SIG-M5 treated with dmso at 0.1 percent for 504 hours (cell line): ENCODE measurements around the gene KCNT2.

ENCODE experiments used
- DNase-seq: peaks from one replicate; lab custom pipeline; 2025; ENCODE audit not compliant: unreplicated experiment; lab: John Stamatoyannopoulos, UW

KCNT2 gene

DNA sequence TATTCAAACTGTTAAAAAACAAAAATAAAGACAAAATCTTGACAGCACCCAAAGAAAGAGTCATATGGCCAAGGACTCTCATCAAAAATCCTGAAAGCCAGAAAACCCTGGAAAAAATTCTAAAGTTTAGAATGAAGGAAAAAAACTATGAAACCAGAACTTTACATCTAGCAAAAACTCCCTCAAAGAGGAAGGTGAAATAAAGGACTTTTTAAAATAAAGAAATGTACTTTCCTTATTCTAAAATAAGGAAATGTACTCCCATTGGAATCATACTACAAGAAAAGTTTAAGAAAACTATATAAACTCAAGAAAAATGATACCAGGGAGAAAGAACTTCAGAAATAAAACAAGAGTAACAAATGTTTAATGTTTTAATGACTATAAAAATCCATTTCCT lies 206.3 kb downstream of the KCNT2 start:
- DNase-seq, result no peak

DNA sequence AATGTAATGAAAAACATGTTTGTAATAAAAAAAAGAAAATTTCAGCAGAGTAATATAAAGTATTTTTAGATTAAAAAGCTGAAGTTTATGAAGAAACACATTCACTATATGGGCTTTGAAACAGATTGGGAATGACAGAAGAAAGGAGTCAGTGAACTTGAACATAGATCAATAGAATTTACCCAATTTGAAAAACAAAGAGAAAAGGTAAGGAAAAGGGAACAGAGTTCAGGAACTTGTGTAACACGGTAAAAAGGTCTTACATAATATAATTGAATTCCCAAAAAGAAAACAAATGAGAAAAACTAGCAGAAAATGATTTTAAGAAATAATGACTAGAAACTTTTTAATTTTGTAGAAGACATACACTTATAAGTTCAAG lies 206.8 kb downstream of the KCNT2 start:
- DNase-seq, result no peak

DNA sequence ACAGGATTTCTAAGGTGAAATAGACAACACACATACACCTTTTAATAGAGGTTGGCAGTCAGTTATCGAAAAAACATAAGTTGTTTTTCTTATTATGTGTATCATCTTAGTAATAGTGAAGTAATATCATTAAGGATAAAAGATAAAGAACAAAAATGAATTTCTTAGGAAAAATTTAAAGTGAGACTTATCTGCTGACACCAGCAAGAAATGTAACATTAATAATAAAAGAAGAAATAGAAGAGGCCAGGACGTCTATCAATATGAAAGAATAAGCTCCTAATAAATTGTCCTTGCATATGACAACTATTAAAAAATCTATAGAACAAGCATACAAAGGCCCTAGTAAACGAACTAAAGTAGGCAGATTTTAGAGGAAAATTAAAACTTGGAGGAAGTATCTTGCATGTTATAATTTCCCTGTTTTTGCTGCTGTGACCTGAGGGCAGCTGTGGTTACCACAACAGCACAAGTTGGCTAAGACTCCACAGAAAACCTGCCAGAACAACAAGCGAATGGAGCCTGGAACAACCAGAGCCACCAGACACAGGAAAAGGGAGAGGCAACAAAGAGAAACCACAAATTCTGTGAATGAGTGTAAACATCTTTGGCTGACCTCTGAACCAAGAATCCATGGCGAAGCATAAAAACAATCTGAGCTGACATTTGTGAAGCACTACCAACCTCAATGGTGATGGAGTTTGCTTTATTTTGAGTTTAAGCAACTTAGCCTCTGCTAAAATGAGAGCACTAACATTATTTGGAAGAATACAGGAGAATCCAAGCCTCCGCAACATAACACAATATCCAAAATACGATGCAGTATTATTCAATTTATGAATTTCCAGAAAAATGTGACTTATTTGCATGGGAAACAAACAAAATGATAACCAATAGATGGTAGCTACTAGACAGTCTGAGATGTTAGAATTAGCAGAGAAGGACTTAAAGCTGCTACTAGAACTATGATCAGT lies 207.5 kb downstream of the KCNT2 start:
- no peak for DNase-seq

DNA sequence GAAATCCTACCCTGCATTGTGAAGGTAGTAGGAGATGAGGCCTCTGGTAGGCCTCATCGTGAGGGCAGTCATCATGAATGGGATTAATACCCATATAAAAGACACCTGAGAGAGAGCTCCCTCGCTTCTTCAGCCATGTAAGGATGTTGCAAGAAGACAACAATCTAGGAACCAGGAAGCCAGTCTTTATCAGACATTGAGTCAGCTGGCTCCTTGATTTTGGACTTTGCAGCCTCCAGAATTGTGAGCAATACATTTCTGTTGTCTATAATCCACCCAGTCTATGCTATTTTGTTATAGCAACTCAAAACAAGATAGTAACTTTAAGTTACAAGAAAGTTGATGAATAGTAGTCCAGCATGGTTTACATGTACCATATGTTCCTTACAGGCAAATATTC lies 208.5 kb downstream of the KCNT2 start:
- DNase-seq, result no peak

DNA sequence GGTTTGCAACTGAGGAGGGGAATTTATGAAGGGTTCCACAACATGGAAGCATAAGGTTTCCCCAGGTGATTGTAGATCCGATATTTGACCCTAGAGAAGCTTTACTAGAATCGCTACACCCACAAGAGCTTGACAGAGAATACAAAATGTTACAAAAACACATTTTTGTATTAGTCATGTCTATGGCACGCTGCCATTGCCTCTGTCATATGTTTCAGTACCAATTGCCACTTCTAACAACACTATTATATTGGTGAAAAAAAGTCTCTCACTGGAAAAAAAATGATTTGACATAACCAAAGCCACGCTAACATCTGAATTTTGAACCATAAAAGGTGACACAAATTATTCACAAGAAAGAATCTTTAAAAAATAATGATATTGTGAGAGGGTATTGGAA lies 214.5 kb downstream of the KCNT2 start:
- no peak for DNase-seq

DNA sequence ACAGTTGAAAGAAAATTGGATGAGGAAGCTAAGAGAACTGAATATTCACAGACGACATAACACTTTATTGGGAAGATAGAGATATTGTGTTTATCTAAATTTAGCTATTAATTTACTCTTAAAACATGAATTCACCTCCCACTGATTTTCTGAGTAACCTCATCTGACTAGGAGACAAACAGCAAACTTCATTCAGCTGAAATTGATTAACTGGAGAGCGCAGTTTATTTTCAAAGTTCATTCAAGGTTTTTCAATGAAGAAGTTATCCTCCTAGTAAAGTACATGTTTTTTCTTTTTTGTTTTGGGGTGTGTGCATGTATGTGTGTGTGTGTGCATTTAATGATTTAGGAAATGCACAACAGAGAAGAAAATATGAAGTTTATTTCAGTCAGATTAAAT lies 215.0 kb downstream of the KCNT2 start:
- DNase-seq, result no peak

DNA sequence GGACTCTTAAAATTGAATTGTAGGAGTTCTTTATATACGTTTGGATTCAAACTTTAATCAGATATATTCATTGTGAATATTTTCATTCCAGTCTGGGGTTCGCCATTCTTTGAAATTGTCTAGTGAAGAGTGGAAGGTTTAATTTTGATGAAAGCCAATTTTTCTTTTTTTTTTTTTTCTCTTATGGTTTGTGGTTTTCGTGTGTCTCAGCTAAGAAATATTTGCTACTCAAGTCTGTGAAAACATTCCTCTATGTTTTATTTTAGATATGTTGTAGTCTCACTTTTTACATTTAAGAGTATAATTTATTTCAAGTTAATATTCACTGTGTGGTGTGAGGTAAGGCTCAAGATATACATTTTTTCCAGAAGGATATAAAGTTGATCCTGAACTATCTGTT lies 220.5 kb downstream of the KCNT2 start:
- DNase-seq, result no peak

DNA sequence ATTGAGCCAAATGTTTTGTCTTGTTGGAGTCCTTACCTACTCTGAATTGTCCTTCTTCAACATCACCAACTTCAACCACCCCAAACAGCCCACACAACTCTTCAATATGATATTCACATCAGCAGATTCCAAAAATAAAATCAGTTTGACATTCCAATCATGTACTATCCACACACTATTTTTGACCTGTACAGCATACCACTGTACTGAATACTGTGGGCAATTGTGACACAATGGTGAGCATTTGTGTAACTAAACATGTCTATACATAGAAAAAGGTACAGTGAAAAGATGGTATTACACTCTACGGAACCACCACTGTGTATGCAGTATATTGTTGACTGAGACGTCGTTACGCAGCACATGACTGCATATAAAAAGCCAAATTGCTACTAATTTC lies 223.1 kb downstream of the KCNT2 start:
- DNase-seq, result no peak

DNA sequence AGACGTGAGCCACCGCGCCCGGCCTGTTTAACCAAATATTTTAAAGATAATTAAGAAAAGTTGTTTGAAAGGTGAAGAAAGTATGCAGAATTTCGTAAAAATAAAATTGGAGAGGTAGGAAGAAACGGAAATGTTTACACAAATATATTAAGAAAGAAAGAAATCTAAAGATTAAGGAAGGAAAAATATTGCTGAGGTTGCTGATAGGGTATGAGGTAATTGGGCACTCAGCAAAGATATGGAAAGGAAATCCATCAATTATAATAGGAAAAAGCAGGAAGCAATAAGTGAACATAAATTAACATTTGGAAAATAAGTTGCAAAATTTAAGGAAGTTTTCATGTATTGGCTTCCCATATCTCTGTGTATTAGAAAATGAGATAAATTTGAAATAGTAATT lies 225.9 kb downstream of the KCNT2 start:
- DNase-seq, result no peak

DNA sequence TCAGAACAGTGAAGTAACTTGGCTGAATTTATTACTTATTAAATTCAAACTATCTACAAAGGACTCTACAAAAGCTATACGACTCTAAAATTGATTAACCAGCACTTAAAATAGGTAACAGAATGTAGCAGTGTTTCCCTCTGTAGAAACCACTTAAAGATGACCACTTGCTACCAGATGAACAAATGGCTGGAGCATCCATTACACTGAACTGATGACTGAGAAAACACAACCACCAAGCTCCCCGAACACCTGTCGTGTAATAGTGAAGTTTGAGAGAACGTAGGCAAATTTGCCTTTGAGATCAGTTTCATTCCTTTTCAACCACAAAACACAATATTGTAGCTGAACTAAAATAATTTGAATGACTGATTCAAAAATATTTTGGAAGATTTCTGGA lies 226.7 kb downstream of the KCNT2 start:
- DNase-seq, result no peak

DNA sequence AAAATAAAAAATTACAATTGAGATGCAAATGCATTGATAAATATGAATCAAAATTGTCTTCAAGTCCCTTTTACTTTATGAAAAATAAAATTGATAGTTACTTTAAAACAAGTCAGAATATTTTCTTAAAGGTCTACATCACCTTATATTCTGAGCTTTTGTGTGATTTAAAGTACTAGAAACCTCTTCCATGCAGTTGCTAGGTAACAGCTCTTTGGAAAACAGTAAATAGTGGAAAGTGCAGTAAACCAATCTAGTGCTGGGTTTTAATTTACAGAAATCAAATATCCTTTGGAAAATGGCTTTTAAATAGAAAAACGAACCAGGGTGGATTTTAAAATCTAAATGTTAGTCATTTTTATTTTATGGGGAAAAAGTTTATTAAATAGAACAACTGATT lies 227.9 kb downstream of the KCNT2 start:
- no peak for DNase-seq

DNA sequence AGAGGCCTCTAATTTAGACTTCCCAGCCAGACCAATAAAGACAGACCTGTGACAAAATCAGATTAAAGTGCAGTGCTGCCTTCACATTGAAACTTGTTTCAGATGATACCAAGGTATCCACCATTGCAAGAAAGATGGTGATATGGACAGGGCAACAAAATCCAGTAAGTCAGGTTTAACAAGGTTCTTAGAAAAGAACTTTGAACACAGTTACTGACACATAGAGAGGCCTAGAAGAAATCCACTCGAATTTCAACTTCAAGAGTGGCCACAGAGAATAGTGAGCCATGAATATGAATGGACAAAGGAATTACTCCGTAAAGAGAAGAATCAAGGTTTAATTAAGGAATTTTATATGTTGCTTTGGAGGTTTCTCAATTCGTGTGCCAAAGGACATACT lies 230.4 kb downstream of the KCNT2 start:
- DNase-seq, result no peak

DNA sequence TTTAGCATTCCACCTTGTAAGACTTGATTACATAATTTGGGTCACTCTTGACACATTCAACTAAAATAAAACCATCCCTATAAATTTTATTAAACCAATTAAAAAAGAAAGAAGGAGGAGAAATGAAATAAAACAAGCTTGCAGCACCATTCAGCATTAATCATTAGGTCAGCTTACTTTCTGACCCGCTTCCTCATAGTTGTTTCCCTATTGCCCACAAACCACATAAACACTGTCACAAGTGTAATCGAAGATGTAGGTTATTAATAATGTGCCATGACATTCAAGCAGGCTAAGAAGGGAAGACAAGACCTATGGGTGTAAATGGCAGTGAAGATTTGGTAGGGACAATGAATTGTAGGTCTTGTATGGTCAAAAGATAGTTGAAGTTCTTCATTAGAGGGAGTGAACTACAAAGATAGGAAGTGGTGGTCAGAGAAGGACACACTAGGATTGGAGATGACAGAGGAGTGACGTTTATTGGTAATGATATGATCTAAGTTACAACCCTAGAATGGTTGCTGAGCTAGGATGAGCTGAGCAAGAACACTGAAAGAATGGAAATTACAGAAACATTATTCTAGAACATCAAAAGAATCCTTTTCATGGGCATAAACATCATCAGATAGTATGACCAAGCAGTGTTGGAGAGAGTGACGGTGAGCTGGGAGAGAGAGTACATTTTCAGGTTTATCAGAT lies 231.5 kb downstream of the KCNT2 start:
- DNase-seq, result no peak

DNA sequence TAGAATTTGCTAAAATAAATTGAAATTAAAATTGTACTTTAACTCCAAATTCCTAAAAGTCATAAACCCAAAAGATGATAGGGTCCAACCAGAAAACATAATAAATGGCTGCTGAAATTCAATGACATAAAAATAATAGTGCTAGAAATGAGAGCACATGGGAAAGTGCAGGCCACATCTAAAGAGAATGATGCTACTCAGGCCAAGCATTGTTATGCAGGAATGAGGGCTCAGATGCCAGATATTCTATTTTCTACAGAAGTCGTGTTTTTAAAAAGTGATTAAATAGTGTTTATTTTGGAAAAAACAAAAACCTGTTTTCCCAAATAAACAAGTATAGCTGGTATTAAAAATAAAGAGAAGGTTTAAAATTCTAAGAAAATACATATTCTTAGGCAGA lies 234.4 kb downstream of the KCNT2 start:
- DNase-seq, result no peak

DNA sequence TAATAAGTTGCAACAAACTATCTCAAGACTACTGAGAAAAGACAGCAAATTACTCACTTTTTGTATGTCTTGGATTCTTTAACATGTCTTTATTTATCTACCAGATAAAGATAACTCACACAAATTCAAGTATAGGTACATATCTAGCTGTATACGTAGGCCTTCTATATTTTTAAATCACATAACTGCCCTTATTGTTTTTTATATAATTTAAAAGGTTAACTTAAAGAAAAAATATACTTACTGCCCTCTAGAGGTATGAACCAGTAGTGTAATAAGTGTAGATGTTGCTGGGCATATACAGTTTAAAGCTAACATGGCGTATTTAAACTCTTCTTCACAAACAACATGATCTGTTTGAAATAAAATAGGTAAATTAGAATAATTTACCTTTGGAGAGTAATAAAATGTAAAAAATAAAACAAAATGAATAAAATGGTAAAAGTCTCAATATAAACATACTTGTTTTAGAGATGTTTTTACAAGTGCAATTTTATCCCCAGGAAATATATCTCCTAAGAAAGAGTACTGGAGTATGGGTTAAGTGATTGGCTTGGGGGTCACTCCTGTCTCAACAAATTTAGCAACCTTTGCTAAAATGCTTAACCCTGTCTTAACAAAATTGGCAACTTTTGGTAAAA lies 235.2 kb downstream of the KCNT2 start:
- DNase-seq, result peak; percentile 50

DNA sequence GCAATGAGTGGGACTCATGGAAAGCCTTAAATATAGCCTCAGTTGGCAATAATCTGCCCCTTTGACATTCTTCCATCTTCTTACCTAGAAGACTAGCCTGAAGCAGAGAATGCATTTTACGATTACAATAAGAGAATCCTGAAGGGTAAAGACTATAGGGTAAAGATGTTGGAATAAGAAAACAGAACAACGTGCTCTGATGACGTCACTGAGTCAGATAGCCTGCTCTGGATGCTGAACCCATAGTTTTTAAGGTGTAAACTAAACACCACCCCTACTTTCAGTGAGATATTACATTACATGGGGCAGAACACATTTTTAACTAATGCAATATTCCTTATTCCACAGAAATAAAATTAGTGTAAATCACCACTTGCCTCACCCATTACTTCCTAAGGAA lies 240.4 kb downstream of the KCNT2 start:
- DNase-seq, result no peak

DNA sequence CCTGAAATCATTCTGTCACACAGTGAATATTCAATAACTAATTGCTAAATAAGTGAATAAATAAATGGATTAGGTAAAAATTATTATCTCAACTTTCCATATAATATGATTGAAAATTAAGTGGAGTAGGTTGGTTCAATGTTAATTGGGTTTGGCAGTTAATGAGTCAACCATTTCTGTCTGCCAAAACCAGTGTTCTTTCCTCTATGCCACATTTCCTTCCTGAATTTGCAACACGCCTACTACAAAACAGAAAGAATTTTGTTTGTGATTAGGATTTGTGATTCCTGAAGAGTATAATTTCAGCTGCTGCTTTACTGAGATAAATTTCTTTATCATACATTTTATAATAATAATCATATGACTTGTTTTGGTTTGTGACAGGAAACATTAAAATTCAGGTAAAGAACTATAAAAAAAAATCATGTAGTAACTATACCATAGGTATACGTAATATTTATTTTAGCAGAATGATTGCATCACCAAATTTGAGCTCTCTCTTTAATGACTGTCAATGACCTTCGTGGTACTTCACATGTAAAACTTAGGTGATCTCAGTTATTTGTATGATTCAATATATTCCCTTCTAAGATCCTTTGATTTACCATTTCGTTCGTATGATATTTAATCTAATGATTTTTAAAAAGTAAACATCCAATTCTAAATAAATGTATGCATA lies 241.3 kb downstream of the KCNT2 start:
- DNase-seq, result no peak

DNA sequence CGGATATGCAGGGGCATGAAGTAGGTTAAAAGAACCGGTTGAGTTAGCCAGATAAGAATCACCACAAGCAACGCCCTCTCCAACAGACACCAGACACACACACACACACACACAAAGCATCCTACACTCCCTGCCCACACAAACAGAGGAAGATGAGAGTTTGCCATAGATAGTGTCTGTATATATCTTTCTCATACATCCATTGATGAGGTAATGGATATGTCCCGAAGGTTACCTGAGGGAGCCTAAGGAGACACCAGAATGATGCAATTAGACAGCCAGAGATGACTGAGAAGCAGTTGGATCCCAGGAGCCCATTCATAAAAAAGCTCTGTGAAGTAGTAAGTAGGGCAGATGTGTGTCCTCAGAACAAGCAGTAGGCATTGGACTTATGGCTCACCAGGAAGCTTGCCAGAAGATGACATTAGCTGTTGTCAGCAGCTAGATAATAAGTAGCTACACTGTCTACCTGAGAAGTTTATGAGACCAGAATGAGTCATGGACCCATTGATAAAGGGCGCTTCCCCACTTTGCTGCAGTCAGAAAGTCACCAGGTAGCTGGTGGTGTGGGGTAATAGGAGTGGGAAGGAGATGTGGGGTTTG lies 247.0 kb downstream of the KCNT2 start:
- DNase-seq, result no peak

DNA sequence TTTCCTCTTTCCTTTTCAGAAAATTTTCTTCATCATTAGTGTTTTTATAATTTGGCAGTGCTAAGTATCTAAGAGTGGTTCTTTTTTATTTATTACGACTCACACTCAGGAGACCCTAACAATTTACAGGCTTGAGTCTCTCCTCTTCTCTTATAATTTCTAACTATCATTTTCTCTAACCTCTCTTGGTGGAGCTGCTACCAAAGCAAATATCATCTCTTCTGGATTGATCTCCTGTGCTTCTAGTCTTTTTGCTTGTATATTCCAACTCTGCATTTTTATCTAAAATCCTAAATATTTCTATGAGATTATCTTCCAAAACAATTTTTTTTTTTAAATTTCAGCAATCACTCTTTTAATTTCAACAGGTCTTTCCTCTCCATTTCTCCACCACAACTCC lies 250.3 kb downstream of the KCNT2 start:
- DNase-seq, result no peak

DNA sequence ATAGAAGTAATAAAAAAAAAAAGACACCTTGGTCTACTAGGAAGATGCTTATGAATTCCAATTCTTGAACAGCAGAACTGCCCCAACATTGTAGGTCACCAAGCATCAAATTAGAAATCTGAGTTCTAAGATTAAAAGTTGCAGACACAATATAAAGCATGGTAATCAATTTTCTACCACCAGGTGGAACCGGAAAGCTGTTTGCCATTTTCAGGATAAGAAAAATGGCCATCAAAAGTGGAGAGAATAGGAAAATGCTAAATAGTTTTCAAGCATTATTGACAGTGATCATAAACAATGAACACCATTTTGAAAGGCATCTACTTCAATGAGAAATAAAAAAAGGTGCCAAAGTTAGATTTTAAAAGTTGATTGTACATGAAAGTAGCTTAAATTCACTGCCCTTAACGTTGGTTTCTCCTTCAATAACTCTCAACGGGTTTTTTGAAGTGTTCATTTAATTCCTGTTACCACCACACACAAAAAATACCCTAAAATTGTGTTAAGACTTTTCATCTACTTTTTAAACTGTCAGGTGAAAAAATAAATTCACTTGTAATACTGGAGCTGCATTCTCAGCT lies 252.9 kb downstream of the KCNT2 start:
- no peak for DNase-seq

DNA sequence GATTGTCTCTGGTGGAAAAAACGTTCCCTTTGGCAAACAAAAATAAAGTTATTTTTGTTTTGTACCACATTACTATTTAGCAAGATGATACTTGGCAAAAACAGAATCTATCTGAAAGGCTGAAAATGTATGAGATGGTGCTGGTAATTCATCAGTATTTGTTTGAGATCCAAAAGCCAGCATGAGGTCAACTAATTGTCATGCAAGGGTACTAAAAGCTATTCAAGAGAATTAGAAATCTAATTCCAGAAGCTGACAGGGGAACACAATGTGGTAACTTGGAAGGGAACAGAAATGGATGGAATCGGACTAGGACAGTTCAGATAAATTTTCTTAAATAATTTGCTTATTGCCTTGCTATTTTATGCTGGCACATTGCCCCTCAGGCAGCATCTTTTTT lies 263.8 kb downstream of the KCNT2 start:
- no peak for DNase-seq
